ENCODE measurements around the gene ARFGAP1. TPM values are rescaled to one million over a fixed set of nuclear protein-coding genes. Genes with fewer than 3 reads are reported as not detected.

The ARFGAP1 gene
- total and polyA plus RNA-seq, 2 donors (not counting 3 experiments of a cell fraction or from before 2014, with no cell fraction given): 93.7 to 126 TPM

- no peaks in the 10 kb centered on the region for H3K9me3 ChIP-seq (replicated peaks; ENCODE audit: control insufficient read depth, insufficient read depth, low read length)
- H3K4me3 ChIP-seq (replicated peaks in 1 of 3; ENCODE audit: insufficient read depth in 1 of 3, low read depth in 1 of 3, low read length in 3 of 3): no peak overlapping the region
- no peaks in the 10 kb centered on the region for H3K79me2 ChIP-seq (ENCODE audit: control insufficient read depth, insufficient read depth, low read length)
- H2AFZ ChIP-seq (ENCODE audit: low read depth, low read length): no peak overlapping the region
- H3K27me3 ChIP-seq (ENCODE audit: control insufficient read depth in 2 of 2, insufficient read depth in 2 of 2, low read length in 2 of 2): peaks cover 0 to 4% of the 10 kb centered on the region in 2 experiments
- no peak overlapping the region for H3K4me2 ChIP-seq (ENCODE audit: insufficient read depth, low read length)
- no peak overlapping the region for H3K27ac ChIP-seq (ENCODE audit: insufficient read depth, low read depth, low read length)
- no peak for FAIRE-seq
- H4K20me1 ChIP-seq (replicated peaks; ENCODE audit: control insufficient read depth, extremely low read depth, insufficient read depth, low read length): no peaks in the 10 kb centered on the region
- no TSS peak for BruUV-seq (replicated peaks)
- no peaks in the 10 kb centered on the region for H3K9me1 ChIP-seq (replicated peaks; ENCODE audit: control insufficient read depth, extremely low read depth, insufficient read depth, low read length)
- dilution Hi-C loops (cut with MboI; ENCODE audit: extremely low pct_ligation_motif_present, low sequenced_read_pairs): no loop called here
- TF ChIP-seq MYC (IDR thresholded peaks at IDR 0.05; ENCODE audit: low read depth, low read length): no peak
- no peak for TF ChIP-seq MAX (IDR thresholded peaks at IDR 0.05; ENCODE audit: insufficient read depth, insufficient read length)
- TF ChIP-seq POLR2AphosphoS5 (IDR thresholded peaks at IDR 0.05; ENCODE audit: insufficient read depth, low read depth, low read length): no peak
- TF ChIP-seq EZH2 (IDR thresholded peaks at IDR 0.05; ENCODE audit: borderline replicate concordance, low read depth, low read length, severe bottlenecking): no peak
- no peak for TF ChIP-seq POLR2A (IDR thresholded peaks at IDR 0.05; ENCODE audit: low read depth, low read length)
- no peak for TF ChIP-seq FOS (IDR thresholded peaks at IDR 0.05; ENCODE audit: borderline replicate concordance, insufficient read depth, low read length)
- TF ChIP-seq GATA2 (IDR thresholded peaks at IDR 0.05; ENCODE audit: insufficient read depth, insufficient read length, low read depth, low read length): no peak
- TF ChIP-seq, protein P1, sequence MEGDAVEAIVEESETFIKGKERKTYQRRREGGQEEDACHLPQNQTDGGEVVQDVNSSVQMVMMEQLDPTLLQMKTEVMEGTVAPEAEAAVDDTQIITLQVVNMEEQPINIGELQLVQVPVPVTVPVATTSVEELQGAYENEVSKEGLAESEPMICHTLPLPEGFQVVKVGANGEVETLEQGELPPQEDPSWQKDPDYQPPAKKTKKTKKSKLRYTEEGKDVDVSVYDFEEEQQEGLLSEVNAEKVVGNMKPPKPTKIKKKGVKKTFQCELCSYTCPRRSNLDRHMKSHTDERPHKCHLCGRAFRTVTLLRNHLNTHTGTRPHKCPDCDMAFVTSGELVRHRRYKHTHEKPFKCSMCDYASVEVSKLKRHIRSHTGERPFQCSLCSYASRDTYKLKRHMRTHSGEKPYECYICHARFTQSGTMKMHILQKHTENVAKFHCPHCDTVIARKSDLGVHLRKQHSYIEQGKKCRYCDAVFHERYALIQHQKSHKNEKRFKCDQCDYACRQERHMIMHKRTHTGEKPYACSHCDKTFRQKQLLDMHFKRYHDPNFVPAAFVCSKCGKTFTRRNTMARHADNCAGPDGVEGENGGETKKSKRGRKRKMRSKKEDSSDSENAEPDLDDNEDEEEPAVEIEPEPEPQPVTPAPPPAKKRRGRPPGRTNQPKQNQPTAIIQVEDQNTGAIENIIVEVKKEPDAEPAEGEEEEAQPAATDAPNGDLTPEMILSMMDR (IDR thresholded peaks at IDR 0.05; ENCODE audit: extremely low read depth in 1 of 2, insufficient read depth in 1 of 2, low read depth in 1 of 2, low read length in 2 of 2): no peak
- no peak for TF ChIP-seq JUN (IDR thresholded peaks at IDR 0.05; ENCODE audit: borderline replicate concordance, insufficient read depth, insufficient read length, low read depth)
- no peak overlapping the region for H3K9ac ChIP-seq (replicated peaks; ENCODE audit: extremely low read depth, insufficient read depth, low read length)
- ChIA-PET POLR2A (no interaction called here), CTCF (interaction anchor here (2.4 kb wide), 1 partner anchor 10 kb away, joined by 11 read pairs; no protein-coding TSS in a partner anchor)
- intact Hi-C loops (cut with micrococcal nuclease): no loop called here
- no peaks in the 10 kb centered on the region for H3K4me1 ChIP-seq (ENCODE audit: control insufficient read depth, extremely low read depth, insufficient read depth, low read length)
- DNase-seq (ENCODE audit: low read depth, low spot score): no peak
- H3K36me3 ChIP-seq (ENCODE audit: control insufficient read depth in 2 of 2, extremely low read depth in 1 of 2, insufficient read depth in 2 of 2, low read length in 2 of 2): no peaks in the 10 kb centered on the region
Measured at GRCh38 chr20:63319164-63320040, 46.8 kb downstream of the ARFGAP1 start.
